Bronchial epithelial cell (primary cell): ENCODE results near the gene NEDD4L. TPM values are rescaled to one million over a fixed set of nuclear protein-coding genes. Genes with fewer than 3 reads are reported as not detected.

Experiments used
- DNase-seq: peaks from one replicate; pipeline ENCODE4 v3.0.0-alpha.2; 2010; ENCODE audit warnings: low read depth
- FAIRE-seq: peaks from 2 replicates; lab custom pipeline; 2011; peaks lifted over from hg19 to GRCh38; lab: Jason Lieb, UNC
- H3K27me3 ChIP-seq: 2 replicates; pipeline ENCODE4 v1.5.1; 2011; ENCODE audit warnings: low read length; ENCODE audit not compliant: control insufficient read depth, insufficient read depth
- H3K36me3 ChIP-seq: 2 replicates; pipeline ENCODE4 v1.5.1; 2011; ENCODE audit warnings: low read length; ENCODE audit not compliant: control insufficient read depth, insufficient read depth
- H3K4me3 ChIP-seq: 2 replicates; pipeline ENCODE4 v1.5.1; 2011; ENCODE audit warnings: mild to moderate bottlenecking, low read depth, low read length, control low read depth
- total RNA-seq: library from RNA; depleted of rRNA; stranded (reverse); fragments of >200 nt; gene quantifications from 2 replicates; pipeline ENCODE4 v1.2.1, GENCODE V29; 2014
- TF ChIP-seq, protein P1 (sequence below): IDR thresholded peaks from 2 replicates; pipeline ENCODE4 v1.5.1; 2011; ENCODE audit warnings: mild to moderate bottlenecking, moderate library complexity, low read length, control low read depth, inconsistent platforms; ENCODE audit not compliant: insufficient read depth, severe bottlenecking

The NEDD4L gene
- total RNA-seq, 1 donor from 2014 or later: 11.3 TPM

GRCh38 chr18:58353581-58353980 is 309.6 kb downstream of the NEDD4L start:
- Histone ChIP-seq H3K4me3 (no peak overlapping the region), H3K36me3 (peaks cover 13% of the 10 kb centered on the region), H3K27me3 (no peaks in the 10 kb centered on the region)
- no peak for DNase-seq
- FAIRE-seq: no peak
- TF ChIP-seq, protein P1, sequence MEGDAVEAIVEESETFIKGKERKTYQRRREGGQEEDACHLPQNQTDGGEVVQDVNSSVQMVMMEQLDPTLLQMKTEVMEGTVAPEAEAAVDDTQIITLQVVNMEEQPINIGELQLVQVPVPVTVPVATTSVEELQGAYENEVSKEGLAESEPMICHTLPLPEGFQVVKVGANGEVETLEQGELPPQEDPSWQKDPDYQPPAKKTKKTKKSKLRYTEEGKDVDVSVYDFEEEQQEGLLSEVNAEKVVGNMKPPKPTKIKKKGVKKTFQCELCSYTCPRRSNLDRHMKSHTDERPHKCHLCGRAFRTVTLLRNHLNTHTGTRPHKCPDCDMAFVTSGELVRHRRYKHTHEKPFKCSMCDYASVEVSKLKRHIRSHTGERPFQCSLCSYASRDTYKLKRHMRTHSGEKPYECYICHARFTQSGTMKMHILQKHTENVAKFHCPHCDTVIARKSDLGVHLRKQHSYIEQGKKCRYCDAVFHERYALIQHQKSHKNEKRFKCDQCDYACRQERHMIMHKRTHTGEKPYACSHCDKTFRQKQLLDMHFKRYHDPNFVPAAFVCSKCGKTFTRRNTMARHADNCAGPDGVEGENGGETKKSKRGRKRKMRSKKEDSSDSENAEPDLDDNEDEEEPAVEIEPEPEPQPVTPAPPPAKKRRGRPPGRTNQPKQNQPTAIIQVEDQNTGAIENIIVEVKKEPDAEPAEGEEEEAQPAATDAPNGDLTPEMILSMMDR: no peak

DNA sequence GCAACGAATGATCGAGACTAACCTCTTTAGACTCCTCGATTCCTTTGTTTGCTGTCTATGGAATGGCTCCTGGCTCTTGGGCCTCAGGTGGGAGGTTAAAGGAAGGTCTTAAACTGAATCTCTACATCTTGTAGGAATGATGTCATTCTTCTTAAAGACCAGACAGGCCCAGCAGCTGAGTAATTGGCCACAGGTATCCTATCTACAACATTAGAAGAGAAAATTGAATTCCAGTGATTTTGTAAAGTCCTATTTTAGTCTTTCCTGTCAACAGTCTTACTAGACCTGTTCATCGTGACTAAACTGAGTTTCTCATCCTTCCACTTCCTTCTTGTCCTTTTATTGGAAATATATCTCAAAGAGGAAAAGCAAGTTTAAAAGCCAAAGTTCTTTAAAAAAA is 310.0 kb downstream of the NEDD4L start:
- no peak overlapping the region for H3K4me3 ChIP-seq
- DNase-seq (peak; percentile 77), FAIRE-seq (no peak)
- no peaks in the 10 kb centered on the region for H3K27me3 ChIP-seq
- TF ChIP-seq, protein P1: no peak
- peaks cover 11% of the 10 kb centered on the region for H3K36me3 ChIP-seq

DNA sequence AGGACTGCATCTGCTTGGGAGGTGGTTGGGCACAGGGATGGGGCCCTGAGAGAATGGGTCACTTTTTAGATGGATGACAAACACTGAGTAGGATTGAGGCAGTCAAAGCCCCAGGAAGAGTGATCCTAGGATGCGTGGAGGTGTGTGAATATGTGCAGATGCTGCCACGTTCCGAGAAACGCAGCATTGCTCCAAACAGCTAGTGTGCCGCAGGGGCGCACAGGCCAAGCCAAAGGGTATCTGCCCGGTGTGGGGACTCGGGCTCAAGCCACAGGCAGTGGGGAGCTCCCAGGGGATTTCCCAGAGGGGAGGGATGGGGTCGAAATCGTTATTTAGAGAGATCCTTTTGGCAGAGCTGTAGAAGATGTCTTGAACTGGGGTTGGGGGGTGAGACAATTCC is 310.8 kb downstream of the NEDD4L start:
- Histone ChIP-seq H3K36me3 (peaks cover 9% of the 10 kb centered on the region), H3K4me3 (no peak overlapping the region), H3K27me3 (no peaks in the 10 kb centered on the region)
- no peak for FAIRE-seq
- no peak for DNase-seq
- TF ChIP-seq, protein P1: no peak

DNA sequence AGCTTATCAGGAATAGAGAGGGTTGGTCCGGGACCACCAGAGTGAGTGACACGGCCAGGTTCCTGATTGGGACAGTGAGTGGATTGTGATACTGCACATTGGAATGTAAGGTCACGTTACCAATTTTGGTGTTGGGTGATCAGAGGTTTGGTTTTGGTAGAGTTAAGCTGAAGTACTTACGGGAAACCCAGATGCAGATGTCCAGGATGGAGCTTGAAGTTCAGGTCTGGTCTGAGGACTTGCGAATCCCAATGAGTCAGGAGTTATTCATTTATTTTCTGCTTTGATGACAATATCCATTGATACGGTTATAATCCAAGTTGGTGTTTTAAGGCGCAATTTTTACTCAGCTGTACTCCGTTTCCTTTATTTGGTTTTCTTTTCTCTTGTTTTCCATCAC is 311.2 kb downstream of the NEDD4L start:
- H3K27me3 ChIP-seq: no peaks in the 10 kb centered on the region
- H3K36me3 ChIP-seq: peaks cover 9% of the 10 kb centered on the region
- no peak for DNase-seq
- peak; percentile 47 for FAIRE-seq
- no peak overlapping the region for H3K4me3 ChIP-seq
- TF ChIP-seq, protein P1: no peak

DNA sequence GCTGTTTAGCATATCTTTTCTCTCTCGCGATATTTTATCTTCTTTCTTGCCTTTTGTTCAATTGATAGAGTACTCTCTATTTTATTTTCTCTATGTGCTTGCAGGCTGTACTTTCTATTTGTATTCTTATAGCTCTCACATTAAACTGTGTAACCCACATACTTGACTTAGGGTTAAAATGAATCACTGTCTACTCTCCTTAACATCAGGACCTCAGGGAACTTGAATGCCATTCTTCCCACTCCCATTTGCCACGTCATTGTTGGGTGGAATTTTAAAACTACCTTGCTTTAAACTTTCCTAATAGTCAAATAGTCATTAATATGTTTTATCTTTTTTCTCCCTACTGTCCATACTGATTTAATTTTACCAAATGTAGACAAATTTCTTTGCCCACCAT is 315.2 kb downstream of the NEDD4L start:
- H3K4me3 ChIP-seq: no peak overlapping the region
- TF ChIP-seq, protein P1: no peak
- no peaks in the 10 kb centered on the region for H3K27me3 ChIP-seq
- DNase-seq (peak; percentile 40), FAIRE-seq (no peak)
- H3K36me3 ChIP-seq: peaks cover 3% of the 10 kb centered on the region

- TF ChIP-seq, protein P1: no peak
- Histone ChIP-seq H3K27me3 (no peaks in the 10 kb centered on the region), H3K4me3 (no peak overlapping the region), H3K36me3 (peaks cover 3% of the 10 kb centered on the region)
- DNase-seq: no peak
- no peak for FAIRE-seq
Measured at GRCh38 chr18:58359620-58360019, 315.6 kb downstream of the NEDD4L start.
